Muscle layer of colon (tissue), 2 donors: ENCODE data around the gene HDAC9.

Source experiments
- H3K27ac ChIP-seq: one replicate; pipeline ENCODE4 v1.7.0; 2013; ENCODE audit warnings: low read depth, mild to moderate bottlenecking, low read length, moderate library complexity
- H3K27me3 ChIP-seq, 2 donors: one replicate each; pipeline ENCODE4 v1.7.0; 2013; ENCODE audit warnings: low read length in 2 of 2, mild to moderate bottlenecking in 2 of 2; ENCODE audit not compliant: insufficient read depth in 2 of 2, control insufficient read depth in 1 of 2
- H3K36me3 ChIP-seq: one replicate; pipeline ENCODE4 v1.7.0; 2013; ENCODE audit warnings: mild to moderate bottlenecking, low read length; ENCODE audit not compliant: insufficient read depth
- H3K4me1 ChIP-seq: one replicate; pipeline ENCODE4 v1.7.0; 2013; ENCODE audit warnings: mild to moderate bottlenecking, low read length; ENCODE audit not compliant: insufficient read depth
- H3K4me3 ChIP-seq, 2 donors: one replicate each; pipeline ENCODE4 v1.7.0; 2013; ENCODE audit warnings: low read length in 2 of 2, low read depth in 1 of 2, mild to moderate bottlenecking in 1 of 2, moderate library complexity in 1 of 2
- H3K9ac ChIP-seq: one replicate; pipeline ENCODE4 v1.7.0; 2013; ENCODE audit warnings: low read length
- H3K9me3 ChIP-seq: one replicate; pipeline ENCODE4 v1.7.0; 2013; ENCODE audit warnings: mild to moderate bottlenecking, low read length
- donor health status: abdominal sarcoma.
- donor health status: Adenocarcinoma of cecum.

Gene HDAC9

GRCh38 chr7:18653381-18654155 is 158.0 kb downstream of the HDAC9 start:
- Histone ChIP-seq H3K27me3 (no peaks in the 10 kb centered on the region), H3K27ac (no peak overlapping the region), H3K4me1 (no peaks in the 10 kb centered on the region), H3K9me3 (no peaks in the 10 kb centered on the region), H3K4me3 (no peak overlapping the region), H3K36me3 (no peaks in the 10 kb centered on the region), H3K9ac (no peak overlapping the region)

DNA sequence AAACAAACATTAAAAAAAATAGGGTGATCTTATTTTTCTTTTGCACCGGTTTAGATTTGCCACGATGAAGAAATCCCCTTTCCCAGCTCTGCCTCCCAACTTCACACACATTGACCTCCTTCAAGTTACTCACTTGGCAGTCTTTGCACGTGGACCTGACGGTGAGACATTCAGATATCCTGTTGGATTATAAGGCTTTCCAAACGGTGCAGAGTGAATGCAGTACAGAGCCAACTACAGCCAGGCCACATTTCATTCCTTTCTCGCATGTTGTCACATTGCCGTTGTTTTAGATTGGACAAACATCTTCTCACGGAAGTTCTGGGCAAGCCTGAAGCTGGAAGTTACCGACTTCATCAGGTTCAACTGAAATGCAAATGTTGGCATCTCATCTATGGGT is 159.2 kb downstream of the HDAC9 start:
- H3K9me3 ChIP-seq = no peaks in the 10 kb centered on the region
- no peaks in the 10 kb centered on the region for H3K4me1 ChIP-seq
- H3K27me3 ChIP-seq = no peaks in the 10 kb centered on the region
- H3K27ac ChIP-seq = no peak overlapping the region
- H3K9ac ChIP-seq = no peak overlapping the region
- H3K4me3 ChIP-seq = no peak overlapping the region
- H3K36me3 ChIP-seq = no peaks in the 10 kb centered on the region

DNA sequence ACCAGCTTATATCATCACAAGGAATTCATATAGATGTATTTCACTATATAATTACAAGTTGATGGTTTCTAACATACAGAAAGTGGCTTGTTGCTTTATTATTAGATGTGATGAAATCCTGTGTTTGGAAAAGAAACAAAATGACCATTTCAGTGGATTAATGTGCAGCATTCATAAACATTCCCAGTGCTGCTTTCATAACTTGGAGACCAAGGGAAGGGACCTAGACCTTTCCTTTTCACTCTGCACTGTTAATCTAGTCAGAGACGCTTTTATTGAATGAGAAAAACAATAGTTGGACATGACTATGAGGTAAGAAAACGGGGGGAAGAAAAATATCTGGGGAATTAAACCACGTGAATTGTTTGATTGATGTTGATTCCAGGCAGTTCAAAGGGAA is 160.0 kb downstream of the HDAC9 start:
- H3K9ac ChIP-seq = no peak overlapping the region
- no peaks in the 10 kb centered on the region for H3K36me3 ChIP-seq
- H3K27me3 ChIP-seq = no peaks in the 10 kb centered on the region
- H3K4me1 ChIP-seq = no peaks in the 10 kb centered on the region
- no peak overlapping the region for H3K27ac ChIP-seq
- no peak overlapping the region for H3K4me3 ChIP-seq
- no peaks in the 10 kb centered on the region for H3K9me3 ChIP-seq

GRCh38 chr7:18655912-18656311 is 160.4 kb downstream of the HDAC9 start:
- H3K27ac ChIP-seq = no peak overlapping the region

DNA sequence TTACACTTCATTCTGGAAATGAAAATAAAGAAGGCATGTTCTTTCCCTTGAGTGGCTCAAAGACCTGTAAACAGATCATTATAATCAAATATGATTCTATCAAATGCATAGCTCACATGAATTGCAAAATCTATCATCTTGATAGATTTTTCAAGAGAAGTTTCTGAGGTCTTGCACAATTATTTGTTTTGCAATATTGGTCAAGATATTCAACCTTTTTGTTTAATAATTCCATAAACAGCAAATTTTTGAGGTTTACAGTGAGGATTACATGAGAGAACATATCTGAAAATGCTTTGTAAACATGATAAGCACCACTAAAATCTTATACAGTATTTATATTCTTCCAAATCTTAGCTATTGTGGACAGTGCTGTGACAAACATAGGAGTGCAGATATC is 160.8 kb downstream of the HDAC9 start:
- H3K4me3 ChIP-seq = no peak overlapping the region
- no peaks in the 10 kb centered on the region for H3K4me1 ChIP-seq
- no peaks in the 10 kb centered on the region for H3K36me3 ChIP-seq
- H3K9ac ChIP-seq = no peak overlapping the region
- H3K9me3 ChIP-seq = no peaks in the 10 kb centered on the region
- H3K27me3 ChIP-seq = no peaks in the 10 kb centered on the region
- H3K27ac ChIP-seq = no peak overlapping the region

More at GRCh38 chr7:18655912-18656311, 160.4 kb downstream of the HDAC9 start:
- H3K27me3 ChIP-seq = no peaks in the 10 kb centered on the region
- H3K9me3 ChIP-seq = no peaks in the 10 kb centered on the region
- H3K4me3 ChIP-seq = no peak overlapping the region
- H3K9ac ChIP-seq = no peak overlapping the region
- H3K4me1 ChIP-seq = no peaks in the 10 kb centered on the region
- H3K36me3 ChIP-seq = no peaks in the 10 kb centered on the region

- Histone ChIP-seq H3K36me3 (no peaks in the 10 kb centered on the region), H3K4me1 (no peaks in the 10 kb centered on the region), H3K27ac (no peak overlapping the region)
Measured at GRCh38 chr7:18659746-18660145, 164.2 kb downstream of the HDAC9 start.

DNA sequence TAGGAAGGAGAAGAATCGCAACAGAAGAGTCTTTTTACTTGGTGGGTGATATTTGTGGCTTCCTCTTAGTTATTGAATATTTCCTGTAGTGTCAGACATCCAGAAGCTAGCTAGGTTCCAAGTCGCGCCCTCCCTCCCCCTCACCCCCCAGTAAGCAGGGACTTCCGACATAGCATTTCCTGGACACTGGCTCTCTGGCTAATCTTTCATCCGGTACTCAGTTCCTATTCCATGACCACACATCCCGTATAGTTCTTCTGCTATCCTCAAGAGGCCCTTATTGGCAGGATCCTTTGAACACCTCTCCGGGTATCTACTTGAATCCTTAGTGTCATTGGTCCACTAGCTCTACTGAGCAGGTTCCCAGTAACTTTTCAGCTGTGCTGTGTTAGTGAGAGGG is 167.8 kb downstream of the HDAC9 start:
- Histone ChIP-seq H3K9me3 (no peaks in the 10 kb centered on the region), H3K4me3 (no peak overlapping the region), H3K36me3 (no peaks in the 10 kb centered on the region), H3K9ac (no peak overlapping the region), H3K27me3 (no peaks in the 10 kb centered on the region), H3K4me1 (no peaks in the 10 kb centered on the region), H3K27ac (no peak overlapping the region)

More at GRCh38 chr7:18659746-18660145, 164.2 kb downstream of the HDAC9 start:
- no peaks in the 10 kb centered on the region for H3K27me3 ChIP-seq
- H3K9ac ChIP-seq = no peak overlapping the region
- H3K9me3 ChIP-seq = no peaks in the 10 kb centered on the region
- H3K4me3 ChIP-seq = no peak overlapping the region

GRCh38 chr7:18666107-18666728 is 170.7 kb downstream of the HDAC9 start:
- Histone ChIP-seq H3K9ac (no peak overlapping the region), H3K36me3 (no peaks in the 10 kb centered on the region), H3K27ac (no peak overlapping the region), H3K4me3 (no peak overlapping the region), H3K4me1 (no peaks in the 10 kb centered on the region), H3K9me3 (no peaks in the 10 kb centered on the region), H3K27me3 (no peaks in the 10 kb centered on the region)

DNA sequence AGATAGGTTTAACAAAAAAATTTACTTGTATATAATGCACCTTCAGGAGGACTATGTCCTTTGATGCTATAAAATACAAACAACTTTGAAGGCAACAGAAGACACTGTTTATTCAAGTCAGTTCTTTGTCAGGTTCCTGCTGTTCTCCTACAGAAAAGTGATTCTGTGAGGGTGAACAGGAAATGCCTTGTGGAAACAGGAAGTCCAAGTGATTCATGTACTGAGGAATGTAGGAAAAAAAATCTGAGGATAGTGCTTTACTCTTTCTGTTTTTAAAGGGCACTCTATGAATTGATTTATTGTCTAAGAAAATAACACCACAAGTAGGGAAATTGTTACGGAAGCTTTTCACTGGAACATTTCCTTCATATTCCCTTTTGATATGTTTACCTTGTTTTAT is 171.9 kb downstream of the HDAC9 start:
- no peak overlapping the region for H3K4me3 ChIP-seq
- H3K27ac ChIP-seq = no peak overlapping the region

DNA sequence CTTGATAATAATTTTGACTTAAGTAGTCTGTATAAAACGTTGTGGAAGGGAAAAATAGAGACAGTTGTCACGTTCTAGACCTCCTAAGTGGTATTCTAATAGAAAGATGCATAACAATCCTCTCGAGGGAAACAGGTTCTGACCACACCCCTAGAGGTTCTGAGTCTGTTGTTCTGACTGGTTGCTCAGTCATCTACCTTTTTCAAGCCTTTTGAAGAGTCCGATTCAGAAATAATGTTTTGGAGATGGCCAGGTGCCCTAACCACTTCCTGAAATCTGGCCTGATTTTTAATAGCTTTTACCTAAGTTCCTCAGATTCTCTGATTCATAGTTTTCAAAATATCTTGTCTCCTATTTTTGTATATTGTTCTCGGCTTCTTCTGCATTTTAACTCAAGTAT is 175.6 kb downstream of the HDAC9 start:
- Histone ChIP-seq H3K4me3 (no peak overlapping the region), H3K27me3 (no peaks in the 10 kb centered on the region), H3K4me1 (no peaks in the 10 kb centered on the region), H3K9ac (no peak overlapping the region), H3K36me3 (no peaks in the 10 kb centered on the region), H3K9me3 (no peaks in the 10 kb centered on the region), H3K27ac (no peak overlapping the region)

More for the DNA sequence above, 171.9 kb downstream of the HDAC9 start:
- no peak overlapping the region for H3K9ac ChIP-seq
- no peaks in the 10 kb centered on the region for H3K4me1 ChIP-seq
- H3K36me3 ChIP-seq = no peaks in the 10 kb centered on the region
- H3K27me3 ChIP-seq = no peaks in the 10 kb centered on the region
- H3K9me3 ChIP-seq = no peaks in the 10 kb centered on the region

DNA sequence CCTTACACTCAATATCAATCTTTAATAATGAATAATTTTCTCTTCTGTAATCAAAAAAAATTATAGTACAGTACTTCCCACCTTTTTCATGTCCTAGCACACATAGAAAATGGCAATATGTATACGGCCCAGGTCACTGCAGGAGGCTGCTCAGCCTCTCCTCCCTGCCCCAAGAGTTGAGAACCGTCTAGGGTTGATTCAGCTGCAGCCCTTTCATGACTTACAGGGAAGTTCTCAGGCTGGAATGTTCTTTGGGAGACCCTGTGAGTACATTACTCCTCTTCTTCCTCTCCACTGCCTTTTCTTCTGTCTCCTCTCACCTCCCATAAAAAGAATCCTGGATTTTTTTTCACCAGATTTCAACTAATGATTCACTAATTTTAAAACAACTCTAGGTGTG is 180.0 kb downstream of the HDAC9 start:
- no peaks in the 10 kb centered on the region for H3K4me1 ChIP-seq
- H3K27me3 ChIP-seq = no peaks in the 10 kb centered on the region
- no peak overlapping the region for H3K4me3 ChIP-seq
- H3K9me3 ChIP-seq = no peaks in the 10 kb centered on the region
- H3K27ac ChIP-seq = no peak overlapping the region
- no peak overlapping the region for H3K9ac ChIP-seq
- no peaks in the 10 kb centered on the region for H3K36me3 ChIP-seq

- Histone ChIP-seq H3K27ac (no peak overlapping the region), H3K9me3 (no peaks in the 10 kb centered on the region), H3K4me1 (no peaks in the 10 kb centered on the region), H3K4me3 (no peak overlapping the region), H3K36me3 (no peaks in the 10 kb centered on the region), H3K9ac (no peak overlapping the region), H3K27me3 (no peaks in the 10 kb centered on the region)
Measured at GRCh38 chr7:18679261-18679660, 183.7 kb downstream of the HDAC9 start.
